HCT116 (cell line): Measurements from ENCODE around the gene GRK6. TPM values are rescaled to one million over a fixed set of nuclear protein-coding genes. Genes with fewer than 3 reads are reported as not detected.

ENCODE experiments used
- ATAC-seq: fragments of 200-7000 bp; cut with Tn5 transposase; 2 replicates; pipeline ENCODE4 v1.9.1; 2020; ENCODE audit warnings: mild to moderate bottlenecking, moderate library complexity
- BruUV-seq: library from RNA; stranded (reverse); fragments of 400-500 nt; replicated peaks from 2 replicates; lab custom pipeline; 2021; lab: Mats Ljungman, UMichigan
- CTCF ChIA-PET: fragments of 300-600 bp; sonication (Branson Sonifier 250); formaldehyde crosslinking; loops from one replicate; lab custom pipeline; 2021; ENCODE audit warnings: antibody characterized with exemption; lab: Charles Lee
- POLR2A ChIA-PET: fragments of 300-600, 350-600 bp; sonication (Branson Sonifier 250); formaldehyde crosslinking; loops from one replicate; lab custom pipeline; 2021; ENCODE audit warnings: antibody characterized with exemption; lab: Charles Lee
- RAD21 ChIA-PET, 2 experiments: fragments of 300-600 bp; sonication (Branson Sonifier 250); formaldehyde crosslinking; loops; one replicate each; lab custom pipeline; 2023; ENCODE audit warnings: low total read pairs in 2 of 2; ENCODE audit not compliant: uncharacterized antibody in 2 of 2, unreplicated experiment in 2 of 2, low non-redundant PET in 1 of 2; lab: Charles Lee
- DNase-seq: peaks from one replicate; pipeline ENCODE4 v3.0.0-alpha.2; 2010; ENCODE audit warnings: low read depth, low spot score
- H2AFZ ChIP-seq: fragments of 200-600 bp; shearing (Covaris generic), sonication (generic); 2 replicates; pipeline ENCODE4 v1.6.1; 2017; ENCODE audit warnings: low read depth, mixed run types, mixed read lengths, antibody characterized with exemption, low read length; ENCODE audit not compliant: poor library complexity, severe bottlenecking
- H3K27ac ChIP-seq: 2 replicates; pipeline ENCODE4 v1.5.1; 2012; ENCODE audit warnings: low read depth, low read length
- H3K27me3 ChIP-seq: fragments of 200-600 bp; sonication (generic); 2 replicates; pipeline ENCODE4 v1.6.1; 2016; ENCODE audit warnings: mixed run types, low read length, mixed read lengths; ENCODE audit not compliant: insufficient read depth
- H3K36me3 ChIP-seq, 2 experiments: fragments of 200-500 bp in 1 of 2; fragments of 200-600 bp in 1 of 2; sonication (Bioruptor generic) in 1 of 2; sonication (generic) in 1 of 2; 2 replicates each; pipeline versions ENCODE4 v1.5.1 to v1.6.1; 2014 to 2016; ENCODE audit warnings: low read length in 2 of 2, inconsistent platforms in 1 of 2, mixed read lengths in 1 of 2, mixed run types in 1 of 2; ENCODE audit not compliant: insufficient read depth in 2 of 2, control insufficient read depth in 1 of 2
- H3K4me1 ChIP-seq, 2 experiments: fragments of 200-600 bp in 1 of 2; sonication (generic) in 1 of 2; 2 replicates each; pipeline versions ENCODE4 v1.5.1 to v1.6.1; 2012 to 2017; ENCODE audit warnings: low read length in 2 of 2, inconsistent platforms in 1 of 2, mild to moderate bottlenecking in 1 of 2, mixed read lengths in 1 of 2, mixed run types in 1 of 2, moderate library complexity in 1 of 2; ENCODE audit not compliant: insufficient read depth in 2 of 2, control insufficient read depth in 1 of 2
- H3K4me2 ChIP-seq: fragments of 200-600 bp; sonication (generic); 2 replicates; pipeline ENCODE4 v1.6.1; 2017; ENCODE audit warnings: mixed run types, low read length, mixed read lengths
- H3K4me3 ChIP-seq, 2 experiments: fragments of 200-600 bp in 1 of 2; sonication (generic) in 1 of 2; replicated peaks in 1 of 2; 2 replicates each; pipeline ENCODE4 v1.5.1; 2011 to 2016; ENCODE audit warnings: low read length in 2 of 2, control low read depth in 1 of 2, low read depth in 1 of 2, mild to moderate bottlenecking in 1 of 2, mixed read lengths in 1 of 2, mixed run types in 1 of 2
- H3K79me2 ChIP-seq: fragments of 200-600 bp; sonication (generic); 2 replicates; pipeline ENCODE4 v1.6.1; 2017; ENCODE audit warnings: mild to moderate bottlenecking, mixed run types, low read length, moderate library complexity, mixed read lengths; ENCODE audit not compliant: insufficient read depth
- H3K9ac ChIP-seq: fragments of 200-600 bp; sonication (generic); 2 replicates; pipeline ENCODE4 v1.6.1; 2016; ENCODE audit warnings: low read length, mixed read lengths
- H3K9me2 ChIP-seq: fragments of 200-600 bp; sonication (generic), shearing (Covaris generic); 2 replicates; pipeline ENCODE4 v1.6.1; 2017; ENCODE audit warnings: mixed run types, mild to moderate bottlenecking, moderate library complexity; ENCODE audit not compliant: insufficient read depth
- H3K9me3 ChIP-seq, 2 experiments: fragments of 200-500 bp in 1 of 2; fragments of 200-600 bp in 1 of 2; sonication (Bioruptor generic) in 1 of 2; sonication (generic) in 1 of 2; 2 replicates each; pipeline ENCODE4 v1.6.1; 2014 to 2017; ENCODE audit warnings: low read length in 2 of 2, mixed read lengths in 2 of 2, inconsistent platforms in 1 of 2, low read depth in 1 of 2, mild to moderate bottlenecking in 1 of 2, mixed run types in 1 of 2, moderate library complexity in 1 of 2; ENCODE audit not compliant: control insufficient read depth in 1 of 2, insufficient read depth in 1 of 2
- H4K20me1 ChIP-seq: fragments of 200-600 bp; sonication (generic), shearing (Covaris generic); 2 replicates; pipeline ENCODE4 v1.6.1; 2017; ENCODE audit warnings: mixed run types, mild to moderate bottlenecking, moderate library complexity; ENCODE audit not compliant: insufficient read depth
- CBX3 ChIP-seq: IDR thresholded peaks from 2 replicates; pipeline ENCODE4 v1.6.1; 2012; ENCODE audit warnings: low read depth
- CEBPB ChIP-seq: IDR thresholded peaks from 2 replicates; pipeline ENCODE4 v1.6.1; 2012; ENCODE audit warnings: low read depth
- EGR1 ChIP-seq: IDR thresholded peaks from 2 replicates; pipeline ENCODE4 v1.6.1; 2012; ENCODE audit warnings: low read depth
- ELF1 ChIP-seq: IDR thresholded peaks from 2 replicates; pipeline ENCODE4 v1.6.1; 2012; ENCODE audit warnings: low read depth, borderline replicate concordance
- EZH2phosphoT487 ChIP-seq: fragments of 200-600 bp; IDR thresholded peaks from 2 replicates; pipeline ENCODE4 v1.6.1; 2018; ENCODE audit warnings: antibody characterized with exemption, borderline replicate concordance
- JUND ChIP-seq: IDR thresholded peaks from 2 replicates; pipeline ENCODE4 v1.6.1; 2012
- MAX ChIP-seq: IDR thresholded peaks from 2 replicates; pipeline ENCODE4 v1.6.1; 2012
- RAD21 ChIP-seq: IDR thresholded peaks from 2 replicates; pipeline ENCODE4 v1.6.1; 2012; ENCODE audit warnings: low read depth, mild to moderate bottlenecking
- TCF7L2 ChIP-seq: IDR thresholded peaks from 2 replicates; pipeline ENCODE4 v1.7.0; 2011; ENCODE audit warnings: borderline replicate concordance, inconsistent platforms; ENCODE audit not compliant: insufficient read depth, insufficient read length; ENCODE audit errors: extremely low read depth
- ZNF274 ChIP-seq: fragments of 200-500 bp; sonication (Bioruptor generic); IDR thresholded peaks from 2 replicates; pipeline ENCODE4 v1.6.1; 2014; ENCODE audit warnings: mild to moderate bottlenecking, low read depth, low read length, inconsistent platforms
- intact Hi-C: fragments of 100-400 bp; cut with micrococcal nuclease; formaldehyde crosslinking; loops from 2 replicates; pipeline ENCODE4 v1.10.0; 2022
- total RNA-seq: library from RNA; stranded (reverse); gene quantifications from one replicate; pipeline ENCODE4 v1.2.1, GENCODE V29; 2021; ENCODE audit not compliant: unreplicated experiment
- TF ChIP-seq, protein P1 (sequence below), 3 experiments: fragments of 200-600 bp in 1 of 3; sonication (generic) in 1 of 3; IDR thresholded peaks in 2 of 3; conservative IDR thresholded peaks in 1 of 3; 2 replicates each; pipeline ENCODE4 v1.5.1; 2012 to 2017; ENCODE audit warnings: low read depth in 2 of 3, low read length in 2 of 3, antibody characterized with exemption in 1 of 3, borderline replicate concordance in 1 of 3, control low read depth in 1 of 3, mild to moderate bottlenecking in 1 of 3, mixed read lengths in 1 of 3, mixed run types in 1 of 3, moderate library complexity in 1 of 3; ENCODE audit not compliant: insufficient read depth in 1 of 3
- TF ChIP-seq, protein P2 (sequence below): IDR thresholded peaks from 2 replicates; pipeline ENCODE4 v1.6.1; 2011; ENCODE audit warnings: mild to moderate bottlenecking, low read length, moderate library complexity; ENCODE audit not compliant: insufficient replicate concordance; ENCODE audit errors: extremely low read depth
- TF ChIP-seq, protein P3 (sequence below): IDR thresholded peaks from 2 replicates; pipeline ENCODE4 v1.6.1; 2012

Gene GRK6
- total RNA-seq, 1 experiment from 2014 or later, result 89.3 TPM

- Histone ChIP-seq H3K36me3 (no peaks in the 10 kb centered on the region), H3K9ac (no peak overlapping the region), H2AFZ (no peak overlapping the region), H3K4me1 (peaks cover 3 to 17% of the 10 kb centered on the region in 2 experiments; a peak in 3 of 4 replicates), H3K27ac (no peak overlapping the region), H3K27me3 (no peaks in the 10 kb centered on the region), H4K20me1 (no peaks in the 10 kb centered on the region), H3K9me3 (no peaks in the 10 kb centered on the region), H3K79me2 (no peaks in the 10 kb centered on the region), H3K4me3 (no peak overlapping the region), H3K9me2 (no peaks in the 10 kb centered on the region), H3K4me2 (no peak overlapping the region)
- ChIA-PET POLR2A (no interaction called here), RAD21 (no interaction called here), CTCF (interaction anchor here (0.8 to 1.5 kb wide), 4 partner anchors 11 to 72 kb away, joined by 3 to 14 read pairs (median 6); no protein-coding TSS in a partner anchor)
- TF ChIP-seq, protein P1, sequence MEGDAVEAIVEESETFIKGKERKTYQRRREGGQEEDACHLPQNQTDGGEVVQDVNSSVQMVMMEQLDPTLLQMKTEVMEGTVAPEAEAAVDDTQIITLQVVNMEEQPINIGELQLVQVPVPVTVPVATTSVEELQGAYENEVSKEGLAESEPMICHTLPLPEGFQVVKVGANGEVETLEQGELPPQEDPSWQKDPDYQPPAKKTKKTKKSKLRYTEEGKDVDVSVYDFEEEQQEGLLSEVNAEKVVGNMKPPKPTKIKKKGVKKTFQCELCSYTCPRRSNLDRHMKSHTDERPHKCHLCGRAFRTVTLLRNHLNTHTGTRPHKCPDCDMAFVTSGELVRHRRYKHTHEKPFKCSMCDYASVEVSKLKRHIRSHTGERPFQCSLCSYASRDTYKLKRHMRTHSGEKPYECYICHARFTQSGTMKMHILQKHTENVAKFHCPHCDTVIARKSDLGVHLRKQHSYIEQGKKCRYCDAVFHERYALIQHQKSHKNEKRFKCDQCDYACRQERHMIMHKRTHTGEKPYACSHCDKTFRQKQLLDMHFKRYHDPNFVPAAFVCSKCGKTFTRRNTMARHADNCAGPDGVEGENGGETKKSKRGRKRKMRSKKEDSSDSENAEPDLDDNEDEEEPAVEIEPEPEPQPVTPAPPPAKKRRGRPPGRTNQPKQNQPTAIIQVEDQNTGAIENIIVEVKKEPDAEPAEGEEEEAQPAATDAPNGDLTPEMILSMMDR (IDR thresholded peaks at IDR 0.05 in 2 of 3, conservative IDR thresholded peaks at IDR 0.05 in 1 of 3; ENCODE audit: borderline replicate concordance in 1 of 3, insufficient read depth in 1 of 3, low read depth in 2 of 3, low read length in 2 of 3), result peak in 2 of 3 experiments; percentile 40 to 51; a peak in 4 of 6 replicates
- TF ChIP-seq TCF7L2, result no peak
- no TSS peak for BruUV-seq
- DNase-seq (no peak), ATAC-seq (peak; percentile 85)
- intact Hi-C loops, result no loop called here
These were observed 44.0 kb upstream of the GRK6 start for GRCh38 chr5:177382423-177383029.

DNA sequence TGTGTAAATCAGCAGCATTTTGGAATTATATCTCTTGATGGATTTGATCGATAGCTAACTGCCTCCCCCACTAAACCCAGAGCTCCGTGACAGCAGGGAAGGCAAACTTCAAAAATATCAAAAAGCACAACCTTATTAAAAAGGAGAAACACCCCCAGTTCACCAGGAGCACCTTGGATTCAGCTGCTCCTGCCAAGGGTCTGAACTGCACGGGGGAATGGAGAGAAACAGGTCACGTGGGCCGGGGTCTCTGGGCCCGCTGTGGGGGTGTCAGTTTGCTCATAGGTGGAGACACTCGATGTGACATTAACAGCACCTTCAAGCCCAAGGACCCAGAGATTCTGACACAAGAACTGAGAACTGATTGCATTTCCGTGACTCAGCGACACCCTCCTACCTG, 43.3 kb upstream of the GRK6 start:
- no peak for ATAC-seq
- Histone ChIP-seq H3K9ac (no peak overlapping the region), H3K9me3 (no peaks in the 10 kb centered on the region), H3K4me1 (peaks cover 4 to 21% of the 10 kb centered on the region in 2 experiments; a peak in 3 of 4 replicates), H3K4me3 (no peak overlapping the region), H3K27me3 (no peaks in the 10 kb centered on the region), H3K79me2 (no peaks in the 10 kb centered on the region), H3K27ac (no peak overlapping the region), H3K36me3 (no peaks in the 10 kb centered on the region), H2AFZ (no peak overlapping the region), H3K9me2 (no peaks in the 10 kb centered on the region), H3K4me2 (no peak overlapping the region), H4K20me1 (no peaks in the 10 kb centered on the region)
- no TSS peak for BruUV-seq
- intact Hi-C loops, result no loop called here
- ChIA-PET RAD21 (interaction anchor here in 1 of 2 experiments (0.6 kb wide), 1 partner anchor 113 kb away, joined by 5 read pairs; no protein-coding TSS in a partner anchor), POLR2A (no interaction called here), CTCF (interaction anchor here (0.8 to 1.5 kb wide), 4 partner anchors 12 to 73 kb away, joined by 3 to 14 read pairs (median 6); no protein-coding TSS in a partner anchor)
- no peak for DNase-seq
- TF ChIP-seq RAD21, result no peak
- TF ChIP-seq CBX3, result no peak
- no peak for TF ChIP-seq ZNF274
- no peak for TF ChIP-seq JUND
- TF ChIP-seq, protein P2, sequence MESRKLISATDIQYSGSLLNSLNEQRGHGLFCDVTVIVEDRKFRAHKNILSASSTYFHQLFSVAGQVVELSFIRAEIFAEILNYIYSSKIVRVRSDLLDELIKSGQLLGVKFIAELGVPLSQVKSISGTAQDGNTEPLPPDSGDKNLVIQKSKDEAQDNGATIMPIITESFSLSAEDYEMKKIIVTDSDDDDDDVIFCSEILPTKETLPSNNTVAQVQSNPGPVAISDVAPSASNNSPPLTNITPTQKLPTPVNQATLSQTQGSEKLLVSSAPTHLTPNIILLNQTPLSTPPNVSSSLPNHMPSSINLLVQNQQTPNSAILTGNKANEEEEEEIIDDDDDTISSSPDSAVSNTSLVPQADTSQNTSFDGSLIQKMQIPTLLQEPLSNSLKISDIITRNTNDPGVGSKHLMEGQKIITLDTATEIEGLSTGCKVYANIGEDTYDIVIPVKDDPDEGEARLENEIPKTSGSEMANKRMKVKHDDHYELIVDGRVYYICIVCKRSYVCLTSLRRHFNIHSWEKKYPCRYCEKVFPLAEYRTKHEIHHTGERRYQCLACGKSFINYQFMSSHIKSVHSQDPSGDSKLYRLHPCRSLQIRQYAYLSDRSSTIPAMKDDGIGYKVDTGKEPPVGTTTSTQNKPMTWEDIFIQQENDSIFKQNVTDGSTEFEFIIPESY, result no peak
- TF ChIP-seq EZH2phosphoT487, result no peak
- no peak for TF ChIP-seq ELF1
- TF ChIP-seq, protein P3, sequence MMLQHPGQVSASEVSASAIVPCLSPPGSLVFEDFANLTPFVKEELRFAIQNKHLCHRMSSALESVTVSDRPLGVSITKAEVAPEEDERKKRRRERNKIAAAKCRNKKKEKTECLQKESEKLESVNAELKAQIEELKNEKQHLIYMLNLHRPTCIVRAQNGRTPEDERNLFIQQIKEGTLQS, result no peak
- no peak for TF ChIP-seq MAX
- no peak for TF ChIP-seq CEBPB
- no peak for TF ChIP-seq EGR1
- TF ChIP-seq TCF7L2, result no peak
